A549 (cell line): ENCODE data around the gene BRAF. TPM values are rescaled to one million over a fixed set of nuclear protein-coding genes. Genes with fewer than 3 reads are reported as not detected.
"Not testable (repeated sequence)": the region's sequence is repeated elsewhere in the genome, so short reads cannot be mapped to it uniquely, and the experiment has no call there.

Source experiments
- ATAC-seq, 2 experiments: fragments of 200-7000 bp in 1 of 2; fragments of >200 bp in 1 of 2; cut with Nextera tagmentation in 1 of 2; cut with Tn5 transposase in 1 of 2; 3 replicates each; pipeline versions ENCODE4 v1.8.0 to v1.9.1; 2018 to 2020; ENCODE audit warnings: mild to moderate bottlenecking in 1 of 2, moderate library complexity in 1 of 2
- CTCF ChIA-PET: fragments of 300-600 bp; sonication (Branson Sonifier 250); formaldehyde crosslinking; extraction: SDS; loops from one replicate; lab custom pipeline; 2021; ENCODE audit warnings: antibody characterized with exemption, inconsistent platforms; lab: Yijun Ruan, JAX
- POLR2A ChIA-PET: fragments of 350-600 bp; formaldehyde crosslinking; extraction: SDS; loops from one replicate; lab custom pipeline; 2021; ENCODE audit warnings: antibody characterized with exemption, inconsistent platforms; lab: Yijun Ruan, JAX
- DNase-seq, 2 experiments: peaks; one replicate each; pipeline versions ENCODE4 v3.0.0 to v3.0.0-alpha.2; 2011 to 2016; ENCODE audit warnings: low read depth in 1 of 2, low spot score in 1 of 2
- FAIRE-seq: peaks from 2 replicates; lab custom pipeline; 2011; peaks lifted over from hg19 to GRCh38; lab: Jason Lieb, UNC
- H3K27ac ChIP-seq, 2 experiments: fragments of >200 bp; sonication (Bioruptor Twin); formaldehyde crosslinking; 3 replicates each; pipeline ENCODE4 v1.5.1; 2016 to 2017
- H3K4me1 ChIP-seq: fragments of >200 bp; sonication (Bioruptor Twin); formaldehyde crosslinking; 3 replicates; pipeline ENCODE4 v1.6.1; 2016
- H3K4me2 ChIP-seq: fragments of >200 bp; sonication (Bioruptor Twin); formaldehyde crosslinking; 3 replicates; pipeline ENCODE4 v1.6.1; 2016
- H3K4me3 ChIP-seq: fragments of >200 bp; sonication (Bioruptor Twin); formaldehyde crosslinking; 3 replicates; pipeline ENCODE4 v1.5.1; 2016
- H3K9me3 ChIP-seq: fragments of >200 bp; sonication (Bioruptor Twin); formaldehyde crosslinking; 3 replicates; pipeline ENCODE4 v1.6.1; 2016
- BHLHE40 ChIP-seq: IDR thresholded peaks from 2 replicates; pipeline ENCODE4 v1.6.1; 2012; ENCODE audit warnings: low read depth, low read length, inconsistent platforms
- CBX2 ChIP-seq: fragments of 200-600 bp; sonication (generic); IDR thresholded peaks from 2 replicates; pipeline ENCODE4 v1.6.1; 2016; ENCODE audit warnings: low read depth, mild to moderate bottlenecking, borderline replicate concordance
- CEBPB ChIP-seq, 2 experiments: fragments of >200 bp in 1 of 2; sonication (Bioruptor Twin) in 1 of 2; formaldehyde crosslinking in 1 of 2; IDR thresholded peaks; 2 replicates each; pipeline ENCODE4 v1.6.1; 2012 to 2016
- CHD2 ChIP-seq: fragments of 150-350 bp; IDR thresholded peaks from 2 replicates; pipeline ENCODE4 v1.6.1; 2014; ENCODE audit warnings: low read length; ENCODE audit not compliant: partially characterized antibody
- EHF ChIP-seq: fragments of 250-450 bp; sonication (Bioruptor Pico); IDR thresholded peaks from 2 replicates; pipeline ENCODE4 v1.5.0; 2020; ENCODE audit warnings: mild to moderate bottlenecking
- EP300 ChIP-seq, 2 experiments: fragments of >200 bp; sonication (Bioruptor Twin); formaldehyde crosslinking; IDR thresholded peaks; 2 replicates in 1 of 2; 3 replicates in 1 of 2; pipeline ENCODE4 v1.6.1; 2016 to 2017
- FOSB ChIP-seq: fragments of 250-450 bp; sonication (Bioruptor Pico); IDR thresholded peaks from 2 replicates; pipeline ENCODE4 v1.5.0; 2020; ENCODE audit warnings: mild to moderate bottlenecking, moderate library complexity
- FOXS1 ChIP-seq: fragments of 250-450 bp; sonication (Bioruptor Pico); IDR thresholded peaks from 2 replicates; pipeline ENCODE4 v1.5.0; 2020; ENCODE audit warnings: mild to moderate bottlenecking, moderate library complexity
- GATA3 ChIP-seq: IDR thresholded peaks from 2 replicates; pipeline ENCODE4 v1.6.1; 2012; ENCODE audit warnings: borderline replicate concordance
- HDAC2 ChIP-seq: fragments of 200-600 bp; sonication (generic); IDR thresholded peaks from 2 replicates; pipeline ENCODE4 v1.6.1; 2016
- HOXB5 ChIP-seq: fragments of 250-450 bp; sonication (Bioruptor Pico); IDR thresholded peaks from 2 replicates; pipeline ENCODE4 v1.5.0; 2020; ENCODE audit warnings: mild to moderate bottlenecking, moderate library complexity
- MAFK ChIP-seq: fragments of 450-650 bp; IDR thresholded peaks from 2 replicates; pipeline ENCODE4 v1.6.1; 2014; ENCODE audit not compliant: partially characterized antibody
- MAZ ChIP-seq: fragments of 150-350 bp; IDR thresholded peaks from 2 replicates; pipeline ENCODE4 v1.6.1; 2014; ENCODE audit warnings: antibody characterized with exemption, low read depth, low read length, borderline replicate concordance
- MYC ChIP-seq: IDR thresholded peaks from 2 replicates; pipeline ENCODE4 v1.6.1; 2012; ENCODE audit warnings: mild to moderate bottlenecking, inconsistent platforms, low read length, improper control_type of control experiment, borderline replicate concordance
- NFE2L2 ChIP-seq: fragments of 150-350 bp; conservative IDR thresholded peaks from 2 replicates; pipeline ENCODE4 v1.6.1; 2014; ENCODE audit warnings: low read length
- NR3C1 ChIP-seq: fragments of >200 bp; sonication (Bioruptor Twin); formaldehyde crosslinking; IDR thresholded peaks from 3 replicates; pipeline ENCODE4 v1.6.1; 2017
- POLR2AphosphoS2 ChIP-seq: conservative IDR thresholded peaks from 2 replicates; pipeline ENCODE4 v1.6.1; 2012; ENCODE audit warnings: low read length, improper control_type of control experiment, inconsistent platforms
- SMC3 ChIP-seq: fragments of >200 bp; sonication (Bioruptor Twin); formaldehyde crosslinking; IDR thresholded peaks from 3 replicates; pipeline ENCODE4 v1.6.1; 2018; ENCODE audit warnings: inconsistent platforms
- WGBS: methylation state at CpG from one replicate; pipeline ENCODE4 v1.1.6; 2017; ENCODE audit errors: missing lambda C conversion rate; 5-methylcytosine and 5-hydroxymethylcytosine counted together
- polyA plus RNA-seq, 4 experiments: library from polyadenylated mRNA; depleted of rRNA in 3 of 4; stranded (reverse); fragments of >200 nt; fragmentation: RNase III in 1 of 4; extraction: RNeasy Plus Mini Kit Qiagen cat#74134 plus additional on column Dnase treatment in 1 of 4; gene quantifications; 2 replicates in 3 of 4; 3 replicates in 1 of 4; pipeline ENCODE4 v1.2.3, GENCODE V29; 2011 to 2017
- TF ChIP-seq, protein P1 (sequence below): fragments of 150-350 bp; IDR thresholded peaks from 2 replicates; pipeline ENCODE4 v1.6.1; 2014; ENCODE audit warnings: low read depth, mild to moderate bottlenecking, low read length
- TF ChIP-seq, protein P2 (sequence below): IDR thresholded peaks from 2 replicates; pipeline ENCODE4 v1.6.1; 2012; ENCODE audit warnings: low read depth, borderline replicate concordance
- TF ChIP-seq, protein P3 (sequence below): IDR thresholded peaks from 2 replicates; pipeline ENCODE4 v1.6.1; 2012
- TF ChIP-seq, protein P4 (sequence below): fragments of 250-450 bp; sonication (Bioruptor Pico); IDR thresholded peaks from 2 replicates; pipeline ENCODE4 v1.5.0; 2020; ENCODE audit warnings: low read depth, mild to moderate bottlenecking, moderate library complexity

The BRAF gene
- polyA plus RNA-seq, 2 of the 4 experiments (the other 2 are of a cell fraction): 6.1 to 19.7 TPM

DNA sequence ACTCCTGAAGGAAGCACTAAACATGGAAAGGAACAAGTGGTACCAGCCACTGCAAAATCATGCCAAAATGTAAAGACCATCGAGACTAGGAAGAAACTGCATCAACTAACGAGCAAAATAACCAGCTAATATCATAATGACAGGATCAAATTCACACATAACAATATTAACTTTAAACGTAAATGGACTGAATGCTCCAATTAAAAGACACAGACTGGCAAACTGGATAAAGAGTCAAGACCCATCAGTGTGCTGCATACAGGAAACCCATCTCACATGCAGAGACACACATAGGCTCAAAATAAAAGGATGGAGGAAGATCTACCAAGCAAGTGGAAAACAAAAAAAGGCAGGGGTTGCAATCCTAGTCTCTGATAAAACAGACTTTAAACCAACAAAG, 163.4 kb downstream of the BRAF start:
- H3K4me2 ChIP-seq, ATAC-seq, CTCF ChIA-PET, H3K9me3 ChIP-seq, DNase-seq, H3K27ac ChIP-seq, H3K4me3 ChIP-seq, FAIRE-seq, H3K4me1 ChIP-seq, POLR2A ChIA-PET: not testable (repeated sequence)
- WGBS: 82% methylated on average over 3 of the region's 3 CpGs

DNA sequence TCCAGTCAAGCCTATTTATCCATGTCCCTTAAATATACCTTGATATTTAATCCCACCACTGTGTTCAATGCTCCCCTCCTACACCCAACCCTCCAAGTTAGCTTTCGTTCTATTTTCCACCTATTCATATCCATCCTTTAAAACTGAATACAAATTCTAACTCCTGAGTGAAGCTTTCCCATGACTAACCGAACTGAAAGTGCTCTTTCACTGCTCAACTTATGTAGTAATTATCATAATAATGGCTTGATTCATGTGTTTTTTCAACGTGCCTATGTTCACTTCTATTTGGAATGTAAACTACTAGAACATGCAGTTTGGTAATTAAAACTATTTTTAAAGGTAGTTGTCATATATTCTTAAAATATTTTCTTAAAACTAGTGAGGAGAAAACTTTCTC, 170.2 kb downstream of the BRAF start:
- POLR2A ChIA-PET: no interaction called here
- H3K9me3 ChIP-seq: no peaks in the 10 kb centered on the region
- H3K27ac ChIP-seq: no peak overlapping the region
- DNase-seq: no peak
- CTCF ChIA-PET: no interaction called here
- no peak for ATAC-seq
- FAIRE-seq: no peak
- TF ChIP-seq, protein P1, sequence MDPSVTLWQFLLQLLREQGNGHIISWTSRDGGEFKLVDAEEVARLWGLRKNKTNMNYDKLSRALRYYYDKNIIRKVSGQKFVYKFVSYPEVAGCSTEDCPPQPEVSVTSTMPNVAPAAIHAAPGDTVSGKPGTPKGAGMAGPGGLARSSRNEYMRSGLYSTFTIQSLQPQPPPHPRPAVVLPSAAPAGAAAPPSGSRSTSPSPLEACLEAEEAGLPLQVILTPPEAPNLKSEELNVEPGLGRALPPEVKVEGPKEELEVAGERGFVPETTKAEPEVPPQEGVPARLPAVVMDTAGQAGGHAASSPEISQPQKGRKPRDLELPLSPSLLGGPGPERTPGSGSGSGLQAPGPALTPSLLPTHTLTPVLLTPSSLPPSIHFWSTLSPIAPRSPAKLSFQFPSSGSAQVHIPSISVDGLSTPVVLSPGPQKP: no peak
- TF ChIP-seq CBX2: no peak
- TF ChIP-seq EP300 (IDR thresholded peaks at IDR 0.05): no peak
- no peak for TF ChIP-seq EHF
- TF ChIP-seq NFE2L2: no peak
- TF ChIP-seq SMC3: no peak
- WGBS: 76% methylated on average over 3 of the region's 3 CpGs
- H3K4me3 ChIP-seq: no peak overlapping the region
- peaks cover 7% of the 10 kb centered on the region; the same call in 1 of the 3 replicates for H3K4me1 ChIP-seq
- H3K4me2 ChIP-seq: no peak overlapping the region

DNA sequence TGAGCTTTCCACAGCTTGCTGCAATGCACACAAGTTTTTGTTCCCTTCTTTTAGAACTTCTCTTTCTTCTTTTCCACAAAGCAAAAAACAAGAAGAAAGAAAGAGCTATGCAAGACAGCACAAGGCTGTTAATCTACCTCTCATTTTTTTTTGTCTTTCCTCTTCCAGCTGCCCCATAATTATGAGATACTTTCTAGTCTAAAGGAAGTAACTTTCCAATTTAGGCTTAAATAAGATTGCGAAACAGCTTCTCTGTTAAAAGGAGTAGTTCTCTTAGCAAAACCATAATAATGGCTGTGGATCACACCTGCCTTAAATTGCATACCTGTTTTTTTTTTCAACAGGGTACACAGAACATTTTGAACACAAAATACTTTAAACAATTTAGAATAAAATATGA, 172.2 kb downstream of the BRAF start:
- no peak for FAIRE-seq
- no peak for TF ChIP-seq HDAC2
- TF ChIP-seq MYC: no peak
- TF ChIP-seq CEBPB (IDR thresholded peaks at IDR 0.05): peak; percentile 55 to 71; a peak in 3 of 4 replicates
- TF ChIP-seq NFE2L2: no peak
- TF ChIP-seq CHD2: no peak
- TF ChIP-seq, protein P2, sequence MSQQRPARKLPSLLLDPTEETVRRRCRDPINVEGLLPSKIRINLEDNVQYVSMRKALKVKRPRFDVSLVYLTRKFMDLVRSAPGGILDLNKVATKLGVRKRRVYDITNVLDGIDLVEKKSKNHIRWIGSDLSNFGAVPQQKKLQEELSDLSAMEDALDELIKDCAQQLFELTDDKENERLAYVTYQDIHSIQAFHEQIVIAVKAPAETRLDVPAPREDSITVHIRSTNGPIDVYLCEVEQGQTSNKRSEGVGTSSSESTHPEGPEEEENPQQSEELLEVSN: no peak

DNA sequence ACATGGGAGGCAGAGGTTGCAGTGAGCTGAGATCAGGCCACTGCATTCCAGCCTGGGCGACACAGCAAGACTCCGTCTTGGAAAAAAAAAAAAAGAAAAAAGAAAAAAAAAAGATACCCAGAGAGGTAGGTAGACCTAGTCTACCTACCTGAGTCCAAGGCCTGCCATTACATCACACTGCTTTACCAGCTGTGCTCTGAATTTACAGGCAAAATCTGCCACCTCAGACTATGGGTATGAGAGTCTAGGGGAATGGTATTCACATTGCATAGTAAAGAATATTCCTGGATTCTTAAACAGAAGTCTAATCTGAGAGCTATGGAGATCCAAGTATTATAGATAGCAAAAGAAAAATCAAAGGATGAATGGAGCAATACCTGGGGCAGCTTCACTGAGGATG, 178.0 kb downstream of the BRAF start:
- ATAC-seq: no peak
- peaks cover 7% of the 10 kb centered on the region; the same call in 1 of the 3 replicates for H3K4me1 ChIP-seq
- WGBS: 92% methylated on average over 2 of the region's 2 CpGs
- no peak overlapping the region for H3K27ac ChIP-seq
- CTCF ChIA-PET: interaction anchor here (0.6 kb wide), 2 partner anchors 19 to 268 kb away, joined by 3 read pairs; no protein-coding TSS in a partner anchor
- no peak overlapping the region for H3K4me3 ChIP-seq
- POLR2A ChIA-PET: no interaction called here
- FAIRE-seq: no peak
- H3K4me2 ChIP-seq: no peak overlapping the region
- no peak for DNase-seq
- TF ChIP-seq, protein P3, sequence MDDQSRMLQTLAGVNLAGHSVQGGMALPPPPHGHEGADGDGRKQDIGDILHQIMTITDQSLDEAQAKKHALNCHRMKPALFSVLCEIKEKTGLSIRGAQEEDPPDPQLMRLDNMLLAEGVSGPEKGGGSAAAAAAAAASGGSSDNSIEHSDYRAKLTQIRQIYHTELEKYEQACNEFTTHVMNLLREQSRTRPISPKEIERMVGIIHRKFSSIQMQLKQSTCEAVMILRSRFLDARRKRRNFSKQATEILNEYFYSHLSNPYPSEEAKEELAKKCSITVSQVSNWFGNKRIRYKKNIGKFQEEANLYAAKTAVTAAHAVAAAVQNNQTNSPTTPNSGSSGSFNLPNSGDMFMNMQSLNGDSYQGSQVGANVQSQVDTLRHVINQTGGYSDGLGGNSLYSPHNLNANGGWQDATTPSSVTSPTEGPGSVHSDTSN: no peak
- TF ChIP-seq POLR2AphosphoS2 (no peak), FOXS1 (CRISPR knock-in tag) (no peak), HOXB5 (CRISPR knock-in tag) (no peak), GATA3 (no peak), MAZ (no peak), NR3C1 (no peak), FOSB (CRISPR knock-in tag) (no peak), BHLHE40 (no peak), MAFK (no peak)
- TF ChIP-seq, protein P4, sequence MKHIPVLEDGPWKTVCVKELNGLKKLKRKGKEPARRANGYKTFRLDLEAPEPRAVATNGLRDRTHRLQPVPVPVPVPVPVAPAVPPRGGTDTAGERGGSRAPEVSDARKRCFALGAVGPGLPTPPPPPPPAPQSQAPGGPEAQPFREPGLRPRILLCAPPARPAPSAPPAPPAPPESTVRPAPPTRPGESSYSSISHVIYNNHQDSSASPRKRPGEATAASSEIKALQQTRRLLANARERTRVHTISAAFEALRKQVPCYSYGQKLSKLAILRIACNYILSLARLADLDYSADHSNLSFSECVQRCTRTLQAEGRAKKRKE: no peak
- no peaks in the 10 kb centered on the region for H3K9me3 ChIP-seq

More for the DNA sequence above, 172.2 kb downstream of the BRAF start:
- Histone ChIP-seq H3K4me1 (peaks cover 7% of the 10 kb centered on the region; the same call in 1 of the 3 replicates), H3K27ac (no peak overlapping the region), H3K4me3 (no peak overlapping the region), H3K4me2 (no peak overlapping the region), H3K9me3 (no peaks in the 10 kb centered on the region)
- ChIA-PET POLR2A (no interaction called here), CTCF (interaction anchor here (0.6 kb wide), 2 partner anchors 16 to 236 kb away, joined by 4 read pairs; no protein-coding TSS in a partner anchor)
- no peak for DNase-seq
- no peak for ATAC-seq
- WGBS: 96% methylated on average over 1 of the region's 1 CpG
